H1 (cell line): ENCODE measurements around the gene UNC5B. TPM values are rescaled to one million over a fixed set of nuclear protein-coding genes. Genes with fewer than 3 reads are reported as not detected.

Experiments
- CHD1 ChIP-seq: IDR thresholded peaks from 2 replicates; pipeline ENCODE4 v1.6.1; 2012; ENCODE audit warnings: low read depth, low read length, improper control_type of control experiment
- CHD7 ChIP-seq: fragments of 300-600 bp; sonication (generic); IDR thresholded peaks from 2 replicates; pipeline ENCODE4 v1.7.1; 2012; ENCODE audit warnings: low read length, moderate library complexity, mild to moderate bottlenecking, inconsistent platforms; ENCODE audit not compliant: insufficient replicate concordance
- JUND ChIP-seq: IDR thresholded peaks from 2 replicates; pipeline ENCODE4 v1.6.1; 2011; ENCODE audit warnings: mild to moderate bottlenecking, improper control_type of control experiment, low read length
- KDM4A ChIP-seq: IDR thresholded peaks from one replicate; pipeline ENCODE4 v1.7.1; 2012; ENCODE audit warnings: low read depth, mild to moderate bottlenecking, moderate library complexity, low read length, inconsistent platforms; ENCODE audit not compliant: severe bottlenecking
- RAD21 ChIP-seq, 2 experiments: IDR thresholded peaks in 1 of 2; conservative IDR thresholded peaks in 1 of 2; 2 replicates each; pipeline ENCODE4 v1.6.1; 2011; ENCODE audit warnings: low read depth in 2 of 2, low read length in 2 of 2, improper control_type of control experiment in 1 of 2, inconsistent platforms in 1 of 2, mild to moderate bottlenecking in 1 of 2, moderate library complexity in 1 of 2
- RBBP5 ChIP-seq: IDR thresholded peaks from 2 replicates; pipeline ENCODE4 v1.7.1; 2012; ENCODE audit warnings: low read depth, mild to moderate bottlenecking, inconsistent platforms, low read length, moderate library complexity, borderline replicate concordance
- SRF ChIP-seq: IDR thresholded peaks from 2 replicates; pipeline ENCODE4 v1.6.1; 2011; ENCODE audit warnings: mild to moderate bottlenecking, low read depth, low read length, moderate library complexity
- TAF1 ChIP-seq: IDR thresholded peaks from 2 replicates; pipeline ENCODE4 v1.6.1; 2011; ENCODE audit warnings: mild to moderate bottlenecking, low read depth, low read length
- TBP ChIP-seq: IDR thresholded peaks from 2 replicates; pipeline ENCODE4 v1.6.1; 2011; ENCODE audit warnings: low read depth, low read length, improper control_type of control experiment
- YY1 ChIP-seq: IDR thresholded peaks from 2 replicates; pipeline ENCODE4 v1.6.1; 2011; ENCODE audit warnings: low read depth, mild to moderate bottlenecking, low read length
- polyA plus RNA-seq, 7 experiments: library from polyadenylated mRNA; depleted of rRNA in 3 of 7; stranded (reverse) in 5 of 7; unstranded in 2 of 7; fragments of >200 nt in 5 of 7; fragments of 200-250 nt in 2 of 7; gene quantifications; 1 replicate in 5 of 7; 2 replicates in 1 of 7; 4 replicates in 1 of 7; pipeline versions ENCODE4 v1.2.1 to v1.2.3, GENCODE V29; 2011 to 2013; ENCODE audit warnings: missing spikeins in 2 of 7, mixed read lengths in 2 of 7
- total RNA-seq: library from RNA; stranded (reverse); fragmentation: NEBNext Ultra II Directional; extraction: Animal tissue kit (Norgen Biotek cat#: 25700); gene quantifications from 2 replicates; pipeline ENCODE4 v1.2.1, GENCODE V29; 2021

UNC5B gene
- total and polyA plus RNA-seq, 2 of the 8 experiments (the other 6 are each of a cell fraction or from before 2014, with no cell fraction given), result 27.9 to 31.8 TPM

- TF ChIP-seq CHD7, result no peak
- TF ChIP-seq JUND, result no peak
- TF ChIP-seq YY1, result no peak
- no peak for TF ChIP-seq TAF1
- TF ChIP-seq TBP, result no peak
- TF ChIP-seq CHD1, result no peak
- no peak for TF ChIP-seq SRF
- TF ChIP-seq KDM4A, result no peak
- TF ChIP-seq RBBP5, result no peak
- TF ChIP-seq RAD21 (IDR thresholded peaks at IDR 0.05 in 1 of 2, conservative IDR thresholded peaks at IDR 0.05 in 1 of 2; ENCODE audit: low read depth in 2 of 2, low read length in 2 of 2), result no peak
Observed at GRCh38 chr10:71324743-71325142, 112.4 kb downstream of the UNC5B start (continued).
